GM10248 (cell line): Measurements from ENCODE around the gene ZNF419.
A peak's percentile ranks its signal among the peaks of the same experiment; 100 is the strongest.
"Not testable (repeated sequence)": the region's sequence is repeated elsewhere in the genome, so short reads cannot be mapped to it uniquely, and the experiment has no call there.

Source experiments
- CTCF ChIA-PET: fragments of 300-600 bp; sonication (Branson Sonifier 250); formaldehyde crosslinking; extraction: SDS; loops from one replicate; lab custom pipeline; 2021; ENCODE audit warnings: antibody characterized with exemption; lab: Yijun Ruan, JAX
- POLR2A ChIA-PET: fragments of 350-650 bp; sonication (Branson Sonifier 250); formaldehyde crosslinking; extraction: SDS; loops from one replicate; lab custom pipeline; 2020; ENCODE audit warnings: antibody characterized with exemption; lab: Yijun Ruan, JAX
- DNase-seq: peaks from one replicate; pipeline ENCODE4 v3.0.0; 2012; ENCODE audit errors: extremely low spot score
- CTCF ChIP-seq: IDR thresholded peaks from 2 replicates; pipeline ENCODE4 v1.5.1; 2012; ENCODE audit warnings: mild to moderate bottlenecking, low read depth; ENCODE audit errors: extremely low read depth, missing control alignments, control extremely low read depth

The ZNF419 gene

GRCh38 chr19:57487477-57488298 lies at the start of gene ZNF419:
ZNF419 (plus strand) TSS chr19:57487750; CDS start chr19:57487951, 201 bp downstream.
- POLR2A ChIA-PET, CTCF ChIA-PET: not testable (repeated sequence)
- DNase-seq, result peak; percentile 93

- no peak for TF ChIP-seq CTCF
- CTCF ChIA-PET, result interaction anchor here (0.9 kb wide), 1 partner anchor 75 kb away, joined by 3 read pairs; no protein-coding TSS in a partner anchor
- DNase-seq, result no peak
- POLR2A ChIA-PET, result no interaction called here
Observed at GRCh38 chr19:57437931-57438330, 49.6 kb upstream of the ZNF419 start.

- no peak for TF ChIP-seq CTCF
- ChIA-PET POLR2A (no interaction called here), CTCF (no interaction called here)
- DNase-seq, result no peak
Observed at GRCh38 chr19:57438925-57439324, 48.6 kb upstream of the ZNF419 start.

GRCh38 chr19:57441979-57442752 lies 45.4 kb upstream of the ZNF419 start:
- no peak for DNase-seq
- ChIA-PET CTCF (no interaction called here), POLR2A (no interaction called here)
- TF ChIP-seq CTCF, result no peak

- TF ChIP-seq CTCF, result no peak
Observed at GRCh38 chr19:57443121-57443696, 44.3 kb upstream of the ZNF419 start.

GRCh38 chr19:57452307-57452706 lies 35.2 kb upstream of the ZNF419 start:
- no peak for TF ChIP-seq CTCF
- ChIA-PET POLR2A (no interaction called here), CTCF (no interaction called here)
- no peak for DNase-seq

More at GRCh38 chr19:57443121-57443696, 44.3 kb upstream of the ZNF419 start:
- no peak for DNase-seq
- POLR2A ChIA-PET, result no interaction called here
- CTCF ChIA-PET, result no interaction called here
